Measurements from ENCODE around the gene SMAP1.
"Not testable (repeated sequence)": the region's sequence is repeated elsewhere in the genome, so short reads cannot be mapped to it uniquely, and the experiment has no call there.

Gene SMAP1

DNA sequence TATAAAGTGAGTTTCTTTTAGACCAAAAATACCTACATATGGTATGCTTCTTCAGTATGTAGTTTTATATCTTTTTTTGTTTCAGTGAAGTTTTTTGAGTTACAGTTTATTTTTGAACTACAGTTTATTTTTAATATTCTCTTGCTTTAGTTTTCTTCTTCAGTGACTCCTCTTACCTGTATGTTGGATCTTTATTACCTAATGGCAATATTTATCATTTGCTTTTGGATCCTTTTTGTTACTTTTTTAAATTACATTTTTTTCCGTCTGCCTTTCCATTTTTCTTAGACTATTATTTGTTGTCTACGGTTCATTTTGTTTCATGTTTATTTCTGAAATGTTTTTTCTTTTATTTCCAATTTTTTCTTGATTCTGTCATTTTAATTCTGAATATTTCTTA lies 71.9 kb downstream of the SMAP1 start:
- H3K4me1 ChIP-seq (ENCODE audit: control insufficient read depth in 1 of 2, insufficient read depth in 1 of 2, low read depth in 1 of 2, low read length in 1 of 2), result no peaks in the 10 kb centered on the region
- no peaks in the 10 kb centered on the region for H3K9me3 ChIP-seq
- no peaks in the 10 kb centered on the region for H3K27me3 ChIP-seq
- no peak overlapping the region for H3K4me3 ChIP-seq (ENCODE audit: low read depth in 1 of 2, low read length in 1 of 2)
- no peak overlapping the region for H3K27ac ChIP-seq
- TF ChIP-seq, protein P1, sequence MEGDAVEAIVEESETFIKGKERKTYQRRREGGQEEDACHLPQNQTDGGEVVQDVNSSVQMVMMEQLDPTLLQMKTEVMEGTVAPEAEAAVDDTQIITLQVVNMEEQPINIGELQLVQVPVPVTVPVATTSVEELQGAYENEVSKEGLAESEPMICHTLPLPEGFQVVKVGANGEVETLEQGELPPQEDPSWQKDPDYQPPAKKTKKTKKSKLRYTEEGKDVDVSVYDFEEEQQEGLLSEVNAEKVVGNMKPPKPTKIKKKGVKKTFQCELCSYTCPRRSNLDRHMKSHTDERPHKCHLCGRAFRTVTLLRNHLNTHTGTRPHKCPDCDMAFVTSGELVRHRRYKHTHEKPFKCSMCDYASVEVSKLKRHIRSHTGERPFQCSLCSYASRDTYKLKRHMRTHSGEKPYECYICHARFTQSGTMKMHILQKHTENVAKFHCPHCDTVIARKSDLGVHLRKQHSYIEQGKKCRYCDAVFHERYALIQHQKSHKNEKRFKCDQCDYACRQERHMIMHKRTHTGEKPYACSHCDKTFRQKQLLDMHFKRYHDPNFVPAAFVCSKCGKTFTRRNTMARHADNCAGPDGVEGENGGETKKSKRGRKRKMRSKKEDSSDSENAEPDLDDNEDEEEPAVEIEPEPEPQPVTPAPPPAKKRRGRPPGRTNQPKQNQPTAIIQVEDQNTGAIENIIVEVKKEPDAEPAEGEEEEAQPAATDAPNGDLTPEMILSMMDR (IDR thresholded peaks at IDR 0.05), result no peak
- H3K36me3 ChIP-seq, result peaks cover 2% of the 10 kb centered on the region

DNA sequence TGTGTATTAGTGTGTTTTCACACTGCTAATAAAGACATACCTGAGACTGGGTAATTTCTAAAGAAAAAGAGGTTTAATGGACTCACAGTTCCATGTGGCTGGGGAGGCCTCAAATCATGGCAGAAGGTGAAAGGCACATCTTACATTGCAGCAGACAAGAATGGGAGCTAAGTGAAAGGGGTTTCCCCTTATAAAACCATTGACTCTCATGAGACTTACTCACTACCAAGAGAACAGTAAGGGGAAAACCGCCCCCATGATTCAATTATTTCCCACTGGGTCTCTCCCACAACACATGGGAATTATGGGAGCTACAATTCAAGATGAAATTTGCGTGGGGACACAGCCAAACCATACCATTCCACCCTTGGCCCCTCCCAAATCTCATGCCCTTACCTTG lies 73.1 kb downstream of the SMAP1 start:
- not testable (repeated sequence) for H3K36me3 ChIP-seq; H3K4me3 ChIP-seq (ENCODE audit: low read depth in 1 of 2, low read length in 1 of 2); H3K4me1 ChIP-seq (ENCODE audit: control insufficient read depth in 1 of 2, insufficient read depth in 1 of 2, low read depth in 1 of 2, low read length in 1 of 2); H3K9me3 ChIP-seq; H3K27ac ChIP-seq; H3K27me3 ChIP-seq

DNA sequence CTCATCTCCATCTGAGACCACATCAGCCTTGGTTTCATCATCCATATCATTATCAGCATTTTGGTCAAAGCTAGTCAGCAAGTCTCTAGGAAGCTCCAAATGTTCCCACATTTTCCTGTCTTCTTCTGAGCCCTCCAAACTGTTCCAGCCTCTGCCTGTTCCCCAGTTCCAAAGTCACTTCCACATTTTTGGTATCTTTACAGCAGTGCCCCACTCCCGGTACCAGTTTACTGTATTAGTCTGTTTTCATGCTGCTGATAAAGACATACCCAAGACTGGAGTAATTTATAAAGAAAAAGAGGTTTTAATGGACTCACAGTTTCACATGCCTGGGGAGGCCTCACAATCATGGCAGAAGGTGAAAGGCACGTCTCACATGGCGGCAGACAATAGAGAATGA lies 74.8 kb downstream of the SMAP1 start:
- not testable (repeated sequence) for H3K9me3 ChIP-seq; H3K4me1 ChIP-seq (ENCODE audit: control insufficient read depth in 1 of 2, insufficient read depth in 1 of 2, low read depth in 1 of 2, low read length in 1 of 2); H3K27ac ChIP-seq; H3K4me3 ChIP-seq (ENCODE audit: low read depth in 1 of 2, low read length in 1 of 2); H3K27me3 ChIP-seq; H3K36me3 ChIP-seq

DNA sequence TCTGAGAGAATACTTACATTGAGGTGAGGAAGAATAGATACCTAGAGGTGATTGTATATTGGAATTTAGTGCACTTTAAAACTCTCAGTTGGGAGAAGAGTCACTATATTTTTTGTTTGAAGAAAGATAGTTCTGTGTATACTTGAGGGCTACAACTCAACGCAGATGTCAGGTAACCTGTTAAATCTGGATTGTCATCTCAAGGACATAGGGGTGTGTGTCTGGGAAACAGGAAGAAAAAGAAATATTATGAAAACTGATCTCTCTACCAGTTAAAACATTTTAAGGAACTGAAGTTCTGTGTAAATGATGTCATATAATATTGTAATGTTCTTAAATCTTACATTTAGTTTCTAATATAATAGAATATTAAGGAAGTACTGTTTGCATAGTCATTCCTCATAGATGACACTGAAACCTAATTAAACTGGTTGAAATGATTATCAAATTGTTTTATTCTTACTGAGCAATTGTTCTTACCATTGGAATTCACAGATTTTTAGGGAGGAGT lies 86.2 kb downstream of the SMAP1 start:
- no peaks in the 10 kb centered on the region for H3K27me3 ChIP-seq
- H3K4me1 ChIP-seq (ENCODE audit: control insufficient read depth in 1 of 2, insufficient read depth in 1 of 2, low read depth in 1 of 2, low read length in 1 of 2), result peaks cover 3 to 11% of the 10 kb centered on the region in 2 experiments
- peaks cover 13% of the 10 kb centered on the region for H3K36me3 ChIP-seq
- peak overlapping the region; percentile 24 for H3K27ac ChIP-seq
- no peaks in the 10 kb centered on the region for H3K9me3 ChIP-seq
- no peak overlapping the region for H3K4me3 ChIP-seq (ENCODE audit: low read depth in 1 of 2, low read length in 1 of 2)
- TF ChIP-seq, protein P1 (IDR thresholded peaks at IDR 0.05), result no peak

DNA sequence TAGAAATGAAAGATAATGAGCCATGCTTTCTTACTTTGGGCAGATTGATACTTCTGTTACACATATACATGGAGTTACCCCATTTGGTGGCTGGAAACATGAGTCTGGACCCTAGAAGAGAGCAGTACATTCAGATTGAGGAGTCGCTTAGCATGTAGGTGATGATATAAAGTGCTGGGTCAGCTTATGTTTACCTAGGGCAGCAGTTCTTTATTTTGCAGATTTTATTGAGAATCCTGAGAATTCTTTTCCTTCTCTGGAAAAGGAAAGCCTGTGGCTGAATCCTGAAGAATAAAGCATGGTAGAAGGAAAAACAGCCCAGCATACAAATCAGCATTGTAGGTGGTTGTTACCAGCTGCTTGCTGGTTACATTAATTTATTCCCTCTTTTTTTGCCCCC lies 91.2 kb downstream of the SMAP1 start:
- H3K4me1 ChIP-seq (ENCODE audit: control insufficient read depth in 1 of 2, insufficient read depth in 1 of 2, low read depth in 1 of 2, low read length in 1 of 2), result no peaks in the 10 kb centered on the region
- H3K36me3 ChIP-seq, result peaks cover 13% of the 10 kb centered on the region
- no peak overlapping the region for H3K4me3 ChIP-seq (ENCODE audit: low read depth in 1 of 2, low read length in 1 of 2)
- H3K27me3 ChIP-seq, result no peaks in the 10 kb centered on the region
- TF ChIP-seq, protein P1 (IDR thresholded peaks at IDR 0.05), result no peak
- H3K27ac ChIP-seq, result no peak overlapping the region
- no peaks in the 10 kb centered on the region for H3K9me3 ChIP-seq

DNA sequence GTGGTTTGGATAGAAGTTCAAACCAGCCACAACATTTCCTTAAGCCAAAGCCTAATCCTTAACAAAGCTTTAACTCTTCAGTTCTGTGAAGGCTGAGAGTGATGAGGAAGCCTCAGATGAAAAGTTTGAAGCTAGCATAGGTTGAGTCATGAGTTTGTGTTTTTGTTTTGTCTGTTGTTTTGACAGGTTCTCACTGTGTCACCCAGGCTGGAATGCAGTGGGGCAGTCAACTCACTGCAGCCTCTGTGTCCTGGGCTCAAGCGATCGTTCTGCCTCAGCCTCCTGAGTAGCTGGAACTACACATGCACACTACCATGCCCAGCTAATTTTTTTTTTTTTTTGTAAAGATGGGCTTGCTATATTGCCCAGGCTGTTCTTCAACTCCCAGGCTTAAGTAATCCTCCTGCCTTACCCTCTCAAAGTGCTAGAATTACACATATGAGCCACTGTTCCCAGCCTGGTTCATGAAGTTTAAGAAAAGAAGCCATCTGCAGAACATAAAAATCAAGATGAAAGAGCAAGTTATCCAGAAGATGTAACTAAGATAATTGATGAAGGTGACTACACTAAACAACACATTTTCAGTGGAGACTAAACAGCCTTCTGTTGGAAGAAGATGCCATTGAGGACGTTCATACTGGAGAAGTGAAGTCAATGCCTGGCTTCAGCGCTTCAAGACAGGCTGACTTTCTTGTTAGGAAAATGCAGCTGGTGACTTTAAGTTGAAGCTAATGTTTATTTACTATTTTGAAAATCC lies 96.2 kb downstream of the SMAP1 start:
- no peaks in the 10 kb centered on the region for H3K9me3 ChIP-seq
- no peaks in the 10 kb centered on the region for H3K27me3 ChIP-seq
- H3K4me3 ChIP-seq (ENCODE audit: low read depth in 1 of 2, low read length in 1 of 2), result no peak overlapping the region
- no peaks in the 10 kb centered on the region for H3K4me1 ChIP-seq (ENCODE audit: control insufficient read depth in 1 of 2, insufficient read depth in 1 of 2, low read depth in 1 of 2, low read length in 1 of 2)
- TF ChIP-seq, protein P1 (IDR thresholded peaks at IDR 0.05), result no peak
- H3K36me3 ChIP-seq, result peaks cover 9% of the 10 kb centered on the region
- H3K27ac ChIP-seq, result no peak overlapping the region

Measured in neutrophil (primary cell).